Vagina (tissue), 2 donors: ENCODE results near the gene CNOT1. TPM values are rescaled to one million over a fixed set of nuclear protein-coding genes. Genes with fewer than 3 reads are reported as not detected.

ENCODE experiments used
- DNase-seq, 2 donors: peaks; one replicate each; pipeline ENCODE4 v3.0.0-alpha.2; 2017; ENCODE audit errors: extremely low spot score in 2 of 2
- H3K27ac ChIP-seq: fragments of 200-600 bp; sonication (generic); one replicate; pipeline ENCODE4 v1.5.1; 2019
- H3K27me3 ChIP-seq: fragments of 200-600 bp; sonication (generic); one replicate; pipeline ENCODE4 v1.5.1; 2019
- H3K36me3 ChIP-seq, 2 donors: fragments of 200-600 bp; sonication (generic); one replicate each; pipeline ENCODE4 v1.5.1; 2017 to 2019
- H3K4me1 ChIP-seq: fragments of 200-600 bp; sonication (generic); one replicate; pipeline ENCODE4 v1.5.1; 2019
- H3K4me3 ChIP-seq, 2 donors: fragments of 200-600 bp; sonication (generic); 1 replicate in 1 of 2; 2 replicates in 1 of 2; pipeline ENCODE4 v1.5.1; 2016 to 2019
- H3K9me3 ChIP-seq: fragments of 200-600 bp; sonication (generic); one replicate; pipeline ENCODE4 v1.5.1; 2019
- POLR2A ChIP-seq, 2 donors: fragments of 450-650 bp; IDR thresholded peaks; one replicate each; pipeline ENCODE4 v1.6.1; 2017; ENCODE audit warnings: antibody characterized with exemption in 2 of 2, mild to moderate bottlenecking in 2 of 2, moderate library complexity in 2 of 2
- POLR2AphosphoS5 ChIP-seq, 2 donors: sonication (generic); formaldehyde crosslinking; IDR thresholded peaks; one replicate each; pipeline ENCODE4 v1.9.0; 2017; ENCODE audit warnings: antibody characterized with exemption in 2 of 2, mild to moderate bottlenecking in 2 of 2, low read depth in 1 of 2; ENCODE audit not compliant: insufficient read depth in 1 of 2
- intact Hi-C: fragments of 100-400 bp; cut with DNase I; formaldehyde crosslinking; loops from one replicate; pipeline ENCODE4 v1.15.1; 2023
- small RNA-seq: library from RNA; depleted of rRNA; stranded (forward); fragments of <200 nt; gene quantifications from one replicate; pipeline ENCODE3, GENCODE V24; 2016
- total RNA-seq: library from RNA; depleted of rRNA; stranded (reverse); fragments of >200 nt; gene quantifications from one replicate; pipeline ENCODE4 v1.2.3, GENCODE V29; 2016
- TF ChIP-seq, protein P1 (sequence below), 3 experiments: fragments of 450-650 bp in 2 of 3; fragments of 200-600 bp in 1 of 3; sonication (generic) in 1 of 3; IDR thresholded peaks; one replicate each; pipeline ENCODE4 v1.5.1; 2017 to 2019; ENCODE audit warnings: antibody characterized with exemption in 3 of 3, mild to moderate bottlenecking in 2 of 3, moderate library complexity in 2 of 3

The CNOT1 gene
- total RNA-seq, 1 donor from 2014 or later: 115 TPM

- Histone ChIP-seq H3K9me3 (no peaks in the 10 kb centered on the region), H3K27me3 (no peaks in the 10 kb centered on the region), H3K4me3 (no peak overlapping the region), H3K36me3 (no peaks in the 10 kb centered on the region), H3K27ac (no peak overlapping the region), H3K4me1 (no peaks in the 10 kb centered on the region)
- intact Hi-C loops: no loop called here
- no peak for DNase-seq
- no peak for TF ChIP-seq POLR2A (IDR thresholded peaks at IDR 0.05)
- TF ChIP-seq POLR2AphosphoS5 (IDR thresholded peaks at IDR 0.05; ENCODE audit: insufficient read depth in 1 of 2, low read depth in 1 of 2): peak in 1 of 2 donors; percentile 10
- TF ChIP-seq, protein P1, sequence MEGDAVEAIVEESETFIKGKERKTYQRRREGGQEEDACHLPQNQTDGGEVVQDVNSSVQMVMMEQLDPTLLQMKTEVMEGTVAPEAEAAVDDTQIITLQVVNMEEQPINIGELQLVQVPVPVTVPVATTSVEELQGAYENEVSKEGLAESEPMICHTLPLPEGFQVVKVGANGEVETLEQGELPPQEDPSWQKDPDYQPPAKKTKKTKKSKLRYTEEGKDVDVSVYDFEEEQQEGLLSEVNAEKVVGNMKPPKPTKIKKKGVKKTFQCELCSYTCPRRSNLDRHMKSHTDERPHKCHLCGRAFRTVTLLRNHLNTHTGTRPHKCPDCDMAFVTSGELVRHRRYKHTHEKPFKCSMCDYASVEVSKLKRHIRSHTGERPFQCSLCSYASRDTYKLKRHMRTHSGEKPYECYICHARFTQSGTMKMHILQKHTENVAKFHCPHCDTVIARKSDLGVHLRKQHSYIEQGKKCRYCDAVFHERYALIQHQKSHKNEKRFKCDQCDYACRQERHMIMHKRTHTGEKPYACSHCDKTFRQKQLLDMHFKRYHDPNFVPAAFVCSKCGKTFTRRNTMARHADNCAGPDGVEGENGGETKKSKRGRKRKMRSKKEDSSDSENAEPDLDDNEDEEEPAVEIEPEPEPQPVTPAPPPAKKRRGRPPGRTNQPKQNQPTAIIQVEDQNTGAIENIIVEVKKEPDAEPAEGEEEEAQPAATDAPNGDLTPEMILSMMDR (IDR thresholded peaks at IDR 0.05): no peak
Measured at GRCh38 chr16:58475091-58475619, 154.5 kb downstream of the CNOT1 start.

DNA sequence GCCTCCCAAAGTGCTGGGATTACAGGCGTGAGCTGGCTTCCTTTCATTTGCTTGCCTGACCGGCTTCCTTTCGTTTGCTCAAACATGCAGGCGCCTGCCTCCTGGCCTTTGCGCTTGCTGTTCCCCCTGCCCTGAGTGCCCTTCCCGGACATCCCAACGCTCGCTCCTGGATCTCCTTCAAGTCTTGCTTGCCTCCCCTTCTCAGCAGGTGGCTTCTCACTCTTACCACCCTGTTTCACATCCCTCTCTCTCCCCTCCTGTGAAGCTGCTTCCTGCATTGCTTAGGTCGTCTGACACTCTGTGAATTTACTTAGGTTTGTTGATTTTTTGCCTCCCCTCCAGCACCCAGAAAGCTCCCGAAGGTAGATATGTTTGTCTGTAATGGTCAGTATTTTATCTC lies 155.3 kb downstream of the CNOT1 start:
- no peak for DNase-seq
- H3K36me3 ChIP-seq: no peaks in the 10 kb centered on the region
- intact Hi-C loops: loop anchor here (5.0 kb wide), 1 partner anchor 1303 kb away; no protein-coding TSS in a partner anchor
- no peak for TF ChIP-seq POLR2A (IDR thresholded peaks at IDR 0.05)
- TF ChIP-seq POLR2AphosphoS5 (IDR thresholded peaks at IDR 0.05; ENCODE audit: insufficient read depth in 1 of 2, low read depth in 1 of 2): no peak
- H3K9me3 ChIP-seq: no peaks in the 10 kb centered on the region
- no peak overlapping the region for H3K27ac ChIP-seq
- H3K4me1 ChIP-seq: no peaks in the 10 kb centered on the region
- no peak overlapping the region for H3K4me3 ChIP-seq
- no peaks in the 10 kb centered on the region for H3K27me3 ChIP-seq

DNA sequence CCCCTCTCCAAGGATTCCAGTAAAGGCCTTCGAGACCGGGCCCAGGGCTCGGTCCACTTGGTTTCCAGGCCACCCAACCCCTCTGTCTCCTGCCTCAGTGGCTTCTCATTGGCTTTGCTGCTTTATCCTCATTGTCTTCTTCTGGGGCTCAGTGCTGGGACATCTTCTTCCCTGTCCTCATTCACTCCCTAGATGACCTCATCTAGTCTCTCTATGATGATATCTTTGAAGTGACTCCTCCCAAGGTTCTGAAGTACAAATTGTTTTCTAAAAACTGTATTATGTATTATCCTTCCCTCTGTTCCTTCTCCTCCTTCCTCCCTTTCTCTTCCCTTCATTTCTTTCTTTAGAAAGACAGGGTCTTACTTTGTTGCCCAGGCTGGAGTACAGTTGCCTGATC lies 156.8 kb downstream of the CNOT1 start:
- Histone ChIP-seq H3K4me3 (no peak overlapping the region), H3K36me3 (no peaks in the 10 kb centered on the region), H3K9me3 (no peaks in the 10 kb centered on the region), H3K27me3 (no peaks in the 10 kb centered on the region), H3K4me1 (peaks cover 6% of the 10 kb centered on the region), H3K27ac (no peak overlapping the region)
- TF ChIP-seq POLR2A (IDR thresholded peaks at IDR 0.05) (no peak), POLR2AphosphoS5 (IDR thresholded peaks at IDR 0.05; ENCODE audit: insufficient read depth in 1 of 2, low read depth in 1 of 2) (no peak)
- TF ChIP-seq, protein P1 (IDR thresholded peaks at IDR 0.05): no peak
- no peak for DNase-seq
- intact Hi-C loops: loop anchor here (5.0 kb wide), 1 partner anchor 1304 kb away; no protein-coding TSS in a partner anchor

DNA sequence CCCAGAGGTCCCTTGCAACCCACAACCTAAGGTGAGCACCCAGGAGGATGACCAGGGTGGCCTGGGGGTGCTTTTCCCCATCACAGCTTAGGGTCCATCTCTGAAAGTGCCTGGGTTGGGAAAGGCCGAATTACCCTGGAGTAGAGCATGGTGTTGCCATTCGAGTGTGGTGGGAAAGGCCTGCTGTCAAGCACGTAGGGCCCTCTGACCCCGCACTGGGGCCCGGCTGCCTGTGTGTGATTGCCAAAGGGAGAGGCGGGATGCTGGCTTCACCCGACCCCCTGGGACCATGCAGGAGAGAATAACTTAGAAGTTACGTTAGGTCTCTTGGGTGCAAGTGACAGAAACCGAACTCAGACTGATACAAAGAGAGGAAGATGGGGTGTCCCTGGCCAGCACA lies 157.4 kb downstream of the CNOT1 start:
- H3K4me3 ChIP-seq: no peak overlapping the region
- H3K27me3 ChIP-seq: no peaks in the 10 kb centered on the region
- peaks cover 6% of the 10 kb centered on the region for H3K4me1 ChIP-seq
- no peaks in the 10 kb centered on the region for H3K9me3 ChIP-seq
- intact Hi-C loops: loop anchor here (5.0 kb wide), 1 partner anchor 1305 kb away; no protein-coding TSS in a partner anchor
- H3K36me3 ChIP-seq: no peaks in the 10 kb centered on the region
- no peak overlapping the region for H3K27ac ChIP-seq
- TF ChIP-seq, protein P1 (IDR thresholded peaks at IDR 0.05): no peak
- TF ChIP-seq POLR2AphosphoS5 (IDR thresholded peaks at IDR 0.05; ENCODE audit: insufficient read depth in 1 of 2, low read depth in 1 of 2) (no peak), POLR2A (IDR thresholded peaks at IDR 0.05) (no peak)
- DNase-seq: no peak

DNA sequence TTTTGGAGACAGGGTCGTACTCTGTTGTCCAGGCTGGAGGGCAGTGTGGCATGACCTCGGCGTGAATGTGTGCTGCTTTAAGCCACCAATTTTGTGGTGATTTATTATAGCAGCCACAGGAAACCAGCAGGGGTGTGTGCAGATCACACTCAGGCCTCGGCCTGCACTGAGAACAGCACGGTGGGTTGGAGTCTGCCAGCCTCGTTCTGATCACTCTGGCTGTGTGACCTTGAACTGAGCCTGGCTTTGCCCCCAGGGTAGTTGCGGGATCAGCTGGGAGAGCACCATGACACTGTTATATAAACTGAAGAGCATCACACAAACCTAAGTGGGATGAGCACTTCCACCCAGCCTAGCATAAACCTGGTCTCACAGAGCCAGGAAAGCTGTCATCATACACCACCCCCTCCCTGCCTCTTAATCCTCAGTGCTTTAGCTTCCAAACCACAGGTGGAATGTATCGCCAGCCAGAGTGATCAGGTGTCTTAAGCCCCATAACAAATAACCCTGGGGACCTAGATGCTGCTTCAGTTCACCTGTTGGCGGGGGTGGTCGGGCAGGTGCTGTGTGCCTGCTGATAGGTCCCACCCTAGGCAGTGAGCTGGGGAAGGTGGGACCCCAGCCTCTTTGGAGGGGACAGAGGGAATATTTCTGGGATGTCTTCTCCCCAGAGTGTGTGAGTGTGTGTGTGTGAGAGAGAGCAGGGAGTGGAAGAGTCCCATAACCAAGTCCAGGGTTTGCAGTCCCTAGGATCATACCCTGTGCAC lies 158.2 kb downstream of the CNOT1 start:
- Histone ChIP-seq H3K9me3 (no peaks in the 10 kb centered on the region), H3K36me3 (no peaks in the 10 kb centered on the region), H3K27me3 (no peaks in the 10 kb centered on the region), H3K27ac (no peak overlapping the region), H3K4me3 (no peak overlapping the region), H3K4me1 (peaks cover 6% of the 10 kb centered on the region)
- intact Hi-C loops: loop anchor here (5.0 kb wide), 1 partner anchor 1306 kb away; no protein-coding TSS in a partner anchor
- no peak for DNase-seq
- TF ChIP-seq POLR2AphosphoS5 (IDR thresholded peaks at IDR 0.05; ENCODE audit: insufficient read depth in 1 of 2, low read depth in 1 of 2) (no peak), POLR2A (IDR thresholded peaks at IDR 0.05) (no peak)
- TF ChIP-seq, protein P1 (IDR thresholded peaks at IDR 0.05): no peak

Small RNAs within 50 kb of the gene (small RNA-seq; reads per million reads assigned to genes)
- gene RNU6-103P (not detected), gene SNORA46 (74.0 reads per million, percentile 97 among the genes with 10 or more reads in this experiment), gene SNORA50A (not detected)

Other genes starting within 250 kb of the CNOT1 start
- gene GINS3, start 237.4 kb downstream of the CNOT1 start, total RNA-seq: 7.4 TPM
- 128 TPM for gene NDRG4, start 129.7 kb downstream of the CNOT1 start, total RNA-seq
- 79.1 TPM for gene SETD6, start 114.3 kb downstream of the CNOT1 start, total RNA-seq
- 18.7 TPM for gene SLC38A7, start 54.9 kb upstream of the CNOT1 start, total RNA-seq
- 57.5 TPM for gene GOT2, start 104.5 kb upstream of the CNOT1 start, total RNA-seq